Smooth muscle cell (in vitro differentiated cells): ENCODE measurements around the gene SMPD3. TPM values are rescaled to one million over a fixed set of nuclear protein-coding genes. Genes with fewer than 3 reads are reported as not detected.

Experiments
- DNase-seq: peaks from one replicate; lab custom pipeline; 2025; ENCODE audit not compliant: unreplicated experiment; lab: John Stamatoyannopoulos, UW
- H2AFZ ChIP-seq: fragments of 200-600 bp; sonication (generic); 2 replicates; pipeline ENCODE4 v1.6.0; 2016; ENCODE audit warnings: antibody characterized with exemption, low read depth, mild to moderate bottlenecking
- H3F3A ChIP-seq: fragments of 200-600 bp; sonication (generic); 2 replicates; pipeline ENCODE4 v1.6.0; 2017; ENCODE audit warnings: antibody characterized with exemption, low read depth
- H3K27ac ChIP-seq: fragments of 200-600 bp; sonication (generic); 2 replicates; pipeline ENCODE4 v1.5.1; 2016; ENCODE audit warnings: low read depth, mild to moderate bottlenecking
- H3K27me3 ChIP-seq: fragments of 200-600 bp; sonication (generic); 2 replicates; pipeline ENCODE4 v1.6.1; 2016; ENCODE audit warnings: low read depth, mild to moderate bottlenecking
- H3K36me3 ChIP-seq: fragments of 200-600 bp; sonication (generic); 2 replicates; pipeline ENCODE4 v1.5.1; 2016; ENCODE audit warnings: low read depth
- H3K4me1 ChIP-seq: fragments of 200-600 bp; sonication (generic); 2 replicates; pipeline ENCODE4 v1.5.1; 2016; ENCODE audit warnings: low read depth
- H3K4me2 ChIP-seq: fragments of 200-600 bp; sonication (generic); 2 replicates; pipeline ENCODE4 v1.6.0; 2016; ENCODE audit warnings: mild to moderate bottlenecking
- H3K4me3 ChIP-seq: fragments of 200-600 bp; sonication (generic); 2 replicates; pipeline ENCODE4 v1.5.1; 2016; ENCODE audit warnings: mild to moderate bottlenecking
- H3K79me2 ChIP-seq: fragments of 200-600 bp; sonication (generic); 2 replicates; pipeline ENCODE4 v1.6.0; 2016; ENCODE audit warnings: low read depth, mild to moderate bottlenecking
- H3K9ac ChIP-seq: fragments of 200-600 bp; sonication (generic); 2 replicates; pipeline ENCODE4 v1.6.0; 2016; ENCODE audit warnings: low read depth
- H3K9me3 ChIP-seq: fragments of 200-600 bp; sonication (generic); replicated peaks from 2 replicates; pipeline ENCODE4 v1.5.1; 2016; ENCODE audit warnings: low read depth
- H4K20me1 ChIP-seq: fragments of 200-600 bp; sonication (generic); 2 replicates; pipeline ENCODE4 v1.6.0; 2016; ENCODE audit warnings: low read depth
- CTCF ChIP-seq: fragments of 200-600 bp; sonication (generic); IDR thresholded peaks from 2 replicates; pipeline ENCODE4 v1.5.1; 2017; ENCODE audit warnings: borderline replicate concordance, mild to moderate bottlenecking, antibody characterized with exemption; ENCODE audit not compliant: insufficient read depth, poor library complexity, severe bottlenecking
- WGBS: methylation state at CpG from one replicate; pipeline ENCODE4 v1.1.7; 2016; ENCODE audit warnings: low lambda C conversion rate; 5-methylcytosine and 5-hydroxymethylcytosine counted together
- polyA plus RNA-seq: library from polyadenylated mRNA; unstranded; fragments of >200 nt; fragmentation: Nextera tagmentation; extraction: Ambion mirVana; gene quantifications from 2 replicates; pipeline ENCODE4 v1.2.1, GENCODE V29; 2016
- total RNA-seq: library from RNA; depleted of rRNA; stranded (reverse); fragments of >200 nt; gene quantifications from 2 replicates; pipeline ENCODE4 v1.2.3, GENCODE V29; 2014

Gene SMPD3
- total and polyA plus RNA-seq, 2 experiments from 2014 or later: 0.63 to 0.73 TPM

DNA sequence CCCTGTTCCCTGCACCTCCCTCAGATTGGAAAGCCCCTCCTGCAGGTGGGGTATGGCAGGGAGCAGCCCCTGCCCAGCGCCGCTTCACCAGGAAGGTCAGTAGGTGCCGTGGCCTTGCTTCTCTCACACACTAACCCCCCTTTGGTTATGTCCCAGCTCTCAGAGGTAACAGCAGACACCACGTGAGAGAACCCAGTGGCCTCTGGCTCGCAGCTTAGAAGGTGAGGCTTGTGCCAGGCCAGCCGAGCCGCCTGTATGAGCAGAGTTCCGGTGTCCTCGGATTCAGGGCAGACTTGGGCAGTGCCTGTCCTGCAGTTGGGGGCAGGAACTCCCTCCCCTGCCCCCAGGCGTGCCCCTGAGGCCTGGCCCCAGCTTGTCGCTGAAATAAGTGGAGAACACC lies 90.4 kb downstream of the SMPD3 start:
- no peak for DNase-seq
- no peak overlapping the region for H3K27ac ChIP-seq
- no peaks in the 10 kb centered on the region for H3K27me3 ChIP-seq
- TF ChIP-seq CTCF: no peak
- H3K36me3 ChIP-seq: no peaks in the 10 kb centered on the region
- no peak overlapping the region for H3K4me3 ChIP-seq
- no peak overlapping the region for H3K4me2 ChIP-seq
- no peaks in the 10 kb centered on the region for H3K9me3 ChIP-seq
- no peak overlapping the region for H3K9ac ChIP-seq
- H2AFZ ChIP-seq: no peak overlapping the region
- no peaks in the 10 kb centered on the region for H3F3A ChIP-seq
- no peaks in the 10 kb centered on the region for H4K20me1 ChIP-seq
- H3K4me1 ChIP-seq: no peaks in the 10 kb centered on the region
- no peaks in the 10 kb centered on the region for H3K79me2 ChIP-seq
- WGBS: 97% methylated on average over 11 of the region's 11 CpGs

DNA sequence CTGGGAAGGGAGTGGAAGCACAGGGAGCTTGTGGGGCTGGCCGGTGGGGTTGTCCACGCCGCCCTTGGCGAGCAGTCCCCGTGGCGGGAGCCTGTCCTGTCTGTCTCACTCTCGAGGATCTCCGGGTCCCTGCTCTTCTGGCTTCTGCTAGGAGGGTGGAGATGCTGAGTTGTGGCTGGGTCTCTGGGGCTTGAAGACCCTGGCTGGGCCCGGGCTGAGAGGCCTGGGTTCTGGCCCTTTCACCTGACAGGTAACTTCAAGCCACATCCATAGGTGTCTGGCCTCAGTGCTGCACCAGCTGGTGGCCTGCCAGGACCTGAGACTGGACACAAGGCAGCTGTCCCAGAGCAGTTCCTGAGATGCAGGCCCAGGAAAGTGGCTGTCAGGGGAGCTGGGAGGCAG lies 90.8 kb downstream of the SMPD3 start:
- TF ChIP-seq CTCF: no peak
- Histone ChIP-seq H3K79me2 (no peaks in the 10 kb centered on the region), H3K9ac (no peak overlapping the region), H4K20me1 (no peaks in the 10 kb centered on the region), H3K27ac (no peak overlapping the region), H3K36me3 (no peaks in the 10 kb centered on the region), H3K9me3 (no peaks in the 10 kb centered on the region), H3K4me2 (no peak overlapping the region), H2AFZ (no peak overlapping the region), H3K4me3 (no peak overlapping the region), H3K4me1 (no peaks in the 10 kb centered on the region), H3K27me3 (no peaks in the 10 kb centered on the region), H3F3A (no peaks in the 10 kb centered on the region)
- WGBS: 97% methylated on average over 9 of the region's 9 CpGs
- no peak for DNase-seq

- no peak for DNase-seq
- no peak for TF ChIP-seq CTCF
- Histone ChIP-seq H3K4me1 (no peaks in the 10 kb centered on the region), H3K4me2 (no peak overlapping the region), H3K36me3 (no peaks in the 10 kb centered on the region), H3K79me2 (no peaks in the 10 kb centered on the region), H4K20me1 (no peaks in the 10 kb centered on the region), H2AFZ (no peak overlapping the region), H3F3A (no peaks in the 10 kb centered on the region), H3K27me3 (no peaks in the 10 kb centered on the region), H3K9me3 (no peaks in the 10 kb centered on the region), H3K4me3 (no peak overlapping the region), H3K9ac (no peak overlapping the region), H3K27ac (no peak overlapping the region)
- WGBS: 88% methylated on average over 5 of the region's 5 CpGs
These were observed 91.4 kb downstream of the SMPD3 start for GRCh38 chr16:68356919-68357286.

DNA sequence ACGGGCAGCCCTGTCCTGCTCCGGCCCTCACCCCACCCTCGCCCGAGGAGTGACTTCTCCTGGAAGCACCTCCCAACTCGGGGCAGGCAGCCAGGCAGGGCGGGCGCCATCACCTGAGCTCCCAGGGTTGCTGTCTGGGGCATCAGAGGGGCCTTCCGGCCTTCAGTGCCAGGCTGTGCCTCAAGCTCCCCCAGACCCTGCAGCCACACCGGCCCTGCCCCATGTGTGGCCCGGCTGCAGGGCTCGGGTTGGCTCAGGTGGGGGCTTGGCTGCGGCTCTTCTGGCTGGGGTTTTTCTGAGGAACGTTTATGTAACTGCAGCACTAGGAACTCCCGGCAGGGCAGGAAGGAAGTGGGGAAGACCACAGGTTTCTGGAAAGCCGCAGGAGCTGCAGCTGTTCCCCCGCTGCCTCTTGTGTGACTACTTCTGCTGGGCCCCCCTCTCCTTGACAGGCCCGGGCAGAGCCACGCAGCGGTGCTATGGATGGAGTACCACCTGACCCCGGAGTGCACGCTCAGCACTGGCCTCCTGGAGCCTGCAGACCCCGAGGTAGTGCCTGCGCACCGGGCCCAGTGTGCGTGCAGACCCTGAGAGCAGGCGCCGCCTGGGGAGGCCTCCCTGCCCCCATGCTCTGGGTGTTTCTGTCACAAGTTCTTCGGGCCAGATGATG lies 91.9 kb downstream of the SMPD3 start:
- no peaks in the 10 kb centered on the region for H3K4me1 ChIP-seq
- no peaks in the 10 kb centered on the region for H3F3A ChIP-seq
- H3K27ac ChIP-seq: no peak overlapping the region
- no peak overlapping the region for H2AFZ ChIP-seq
- H4K20me1 ChIP-seq: no peaks in the 10 kb centered on the region
- no peaks in the 10 kb centered on the region for H3K79me2 ChIP-seq
- H3K4me3 ChIP-seq: no peak overlapping the region
- H3K9me3 ChIP-seq: no peaks in the 10 kb centered on the region
- no peak for TF ChIP-seq CTCF
- no peak overlapping the region for H3K4me2 ChIP-seq
- no peaks in the 10 kb centered on the region for H3K36me3 ChIP-seq
- 98% methylated on average over 28 of the region's 28 CpGs for WGBS
- H3K9ac ChIP-seq: no peak overlapping the region
- DNase-seq: no peak
- no peaks in the 10 kb centered on the region for H3K27me3 ChIP-seq
